Ishikawa (cell line): ENCODE measurements around the gene ANK2.

Experiments used
- CEBPB ChIP-seq: IDR thresholded peaks from 2 replicates; pipeline ENCODE4 v1.6.1; 2012
- CREB1 ChIP-seq: IDR thresholded peaks from 2 replicates; pipeline ENCODE4 v1.6.1; 2012; ENCODE audit warnings: low read depth
- EGR1 ChIP-seq: IDR thresholded peaks from 2 replicates; pipeline ENCODE4 v1.6.1; 2012
- EP300 ChIP-seq: IDR thresholded peaks from 2 replicates; pipeline ENCODE4 v1.6.1; 2012; ENCODE audit warnings: borderline replicate concordance
- FOXM1 ChIP-seq: IDR thresholded peaks from 2 replicates; pipeline ENCODE4 v1.6.1; 2012; ENCODE audit warnings: low read depth, borderline replicate concordance
- RAD21 ChIP-seq: IDR thresholded peaks from 2 replicates; pipeline ENCODE4 v1.6.1; 2012; ENCODE audit warnings: low read depth
- TAF1 ChIP-seq: IDR thresholded peaks from 2 replicates; pipeline ENCODE4 v1.6.1; 2012; ENCODE audit warnings: low read depth, mild to moderate bottlenecking
- TCF12 ChIP-seq: IDR thresholded peaks from 2 replicates; pipeline ENCODE4 v1.6.1; 2012; ENCODE audit warnings: low read depth
- TEAD4 ChIP-seq: IDR thresholded peaks from 2 replicates; pipeline ENCODE4 v1.6.1; 2012
- ZBTB7A ChIP-seq: IDR thresholded peaks from 2 replicates; pipeline ENCODE4 v1.6.1; 2012; ENCODE audit warnings: low read depth
- TF ChIP-seq, protein P1 (sequence below): IDR thresholded peaks from 2 replicates; pipeline ENCODE4 v1.6.1; 2012
- TF ChIP-seq, protein P2 (sequence below): IDR thresholded peaks from 2 replicates; pipeline ENCODE4 v1.6.1; 2012; ENCODE audit warnings: low read depth, mild to moderate bottlenecking

DNA sequence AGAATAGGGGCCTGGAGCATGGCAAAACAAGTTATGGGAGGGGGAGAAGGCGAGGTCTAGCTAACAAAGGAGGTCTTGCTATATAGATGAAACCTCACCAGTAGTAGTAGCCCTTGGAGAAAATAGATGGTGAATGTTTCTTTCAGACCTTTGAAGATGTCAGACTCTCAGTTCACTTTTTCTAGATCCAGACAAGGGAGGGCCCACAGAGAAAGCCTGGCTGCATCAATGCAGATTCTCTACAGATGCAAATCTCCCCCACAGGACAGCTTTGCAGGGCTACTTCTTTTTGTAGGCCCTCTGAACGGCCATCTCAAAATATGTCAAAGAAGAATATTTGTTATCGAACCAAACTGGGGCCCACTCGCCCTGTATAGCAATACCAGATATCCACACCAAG lies 159.7 kb downstream of the ANK2 start:
- TF ChIP-seq EP300: no peak
- no peak for TF ChIP-seq CREB1
- no peak for TF ChIP-seq TAF1
- no peak for TF ChIP-seq RAD21
- no peak for TF ChIP-seq CEBPB
- no peak for TF ChIP-seq ZBTB7A
- TF ChIP-seq TCF12: no peak
- TF ChIP-seq, protein P1, sequence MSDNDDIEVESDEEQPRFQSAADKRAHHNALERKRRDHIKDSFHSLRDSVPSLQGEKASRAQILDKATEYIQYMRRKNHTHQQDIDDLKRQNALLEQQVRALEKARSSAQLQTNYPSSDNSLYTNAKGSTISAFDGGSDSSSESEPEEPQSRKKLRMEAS: no peak
- TF ChIP-seq, protein P2, sequence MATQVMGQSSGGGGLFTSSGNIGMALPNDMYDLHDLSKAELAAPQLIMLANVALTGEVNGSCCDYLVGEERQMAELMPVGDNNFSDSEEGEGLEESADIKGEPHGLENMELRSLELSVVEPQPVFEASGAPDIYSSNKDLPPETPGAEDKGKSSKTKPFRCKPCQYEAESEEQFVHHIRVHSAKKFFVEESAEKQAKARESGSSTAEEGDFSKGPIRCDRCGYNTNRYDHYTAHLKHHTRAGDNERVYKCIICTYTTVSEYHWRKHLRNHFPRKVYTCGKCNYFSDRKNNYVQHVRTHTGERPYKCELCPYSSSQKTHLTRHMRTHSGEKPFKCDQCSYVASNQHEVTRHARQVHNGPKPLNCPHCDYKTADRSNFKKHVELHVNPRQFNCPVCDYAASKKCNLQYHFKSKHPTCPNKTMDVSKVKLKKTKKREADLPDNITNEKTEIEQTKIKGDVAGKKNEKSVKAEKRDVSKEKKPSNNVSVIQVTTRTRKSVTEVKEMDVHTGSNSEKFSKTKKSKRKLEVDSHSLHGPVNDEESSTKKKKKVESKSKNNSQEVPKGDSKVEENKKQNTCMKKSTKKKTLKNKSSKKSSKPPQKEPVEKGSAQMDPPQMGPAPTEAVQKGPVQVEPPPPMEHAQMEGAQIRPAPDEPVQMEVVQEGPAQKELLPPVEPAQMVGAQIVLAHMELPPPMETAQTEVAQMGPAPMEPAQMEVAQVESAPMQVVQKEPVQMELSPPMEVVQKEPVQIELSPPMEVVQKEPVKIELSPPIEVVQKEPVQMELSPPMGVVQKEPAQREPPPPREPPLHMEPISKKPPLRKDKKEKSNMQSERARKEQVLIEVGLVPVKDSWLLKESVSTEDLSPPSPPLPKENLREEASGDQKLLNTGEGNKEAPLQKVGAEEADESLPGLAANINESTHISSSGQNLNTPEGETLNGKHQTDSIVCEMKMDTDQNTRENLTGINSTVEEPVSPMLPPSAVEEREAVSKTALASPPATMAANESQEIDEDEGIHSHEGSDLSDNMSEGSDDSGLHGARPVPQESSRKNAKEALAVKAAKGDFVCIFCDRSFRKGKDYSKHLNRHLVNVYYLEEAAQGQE: no peak
- TF ChIP-seq EGR1: no peak
- TF ChIP-seq TEAD4: no peak
- TF ChIP-seq FOXM1: no peak
